H9 (cell line): ENCODE measurements around the gene PTCHD1. TPM values are rescaled to one million over a fixed set of nuclear protein-coding genes. Genes with fewer than 3 reads are reported as not detected.

Experiments
- DNase-seq: peaks from one replicate; pipeline ENCODE4 v3.0.0-alpha.2; 2017
- H2AFZ ChIP-seq: one replicate; pipeline ENCODE4 v1.6.1; 2013; ENCODE audit warnings: mild to moderate bottlenecking, low read length, control low read depth, moderate library complexity
- H2AK5ac ChIP-seq: 2 replicates; pipeline ENCODE4 v1.6.1; 2013; ENCODE audit warnings: low read length, control low read depth, mixed read lengths; ENCODE audit not compliant: insufficient read length
- H2BK120ac ChIP-seq: one replicate; pipeline ENCODE4 v1.6.1; 2013; ENCODE audit warnings: low read depth, mild to moderate bottlenecking, low read length, control low read depth, inconsistent platforms; ENCODE audit not compliant: poor library complexity, severe bottlenecking
- H2BK12ac ChIP-seq: 2 replicates; pipeline ENCODE4 v1.6.1; 2013; ENCODE audit warnings: low read length, control low read depth, mixed read lengths, low read depth; ENCODE audit not compliant: insufficient read length
- H2BK15ac ChIP-seq: 2 replicates; pipeline ENCODE4 v1.6.1; 2013; ENCODE audit warnings: low read depth, low read length, control low read depth
- H2BK20ac ChIP-seq: one replicate; pipeline ENCODE4 v1.6.1; 2013; ENCODE audit warnings: low read depth, mild to moderate bottlenecking, low read length, control low read depth, inconsistent platforms; ENCODE audit not compliant: poor library complexity, severe bottlenecking
- H2BK5ac ChIP-seq: 2 replicates; pipeline ENCODE4 v1.6.1; 2013; ENCODE audit warnings: low read length, control low read depth, mixed read lengths; ENCODE audit not compliant: insufficient read length
- H3K14ac ChIP-seq: 2 replicates; pipeline ENCODE4 v1.6.1; 2013; ENCODE audit warnings: low read length, control low read depth; ENCODE audit not compliant: insufficient read depth
- H3K18ac ChIP-seq: 2 replicates; pipeline ENCODE4 v1.6.1; 2013; ENCODE audit warnings: low read depth, mild to moderate bottlenecking, mixed read lengths, low read length, control low read depth; ENCODE audit not compliant: insufficient read length
- H3K23ac ChIP-seq: 2 replicates; pipeline ENCODE4 v1.6.1; 2013; ENCODE audit warnings: low read length, control low read depth, mixed read lengths, low read depth; ENCODE audit not compliant: insufficient read length
- H3K23me2 ChIP-seq: 2 replicates; pipeline ENCODE4 v1.6.1; 2013; ENCODE audit warnings: low read depth, mild to moderate bottlenecking, mixed read lengths, low read length, control low read depth; ENCODE audit not compliant: insufficient read length, poor library complexity, severe bottlenecking
- H3K27ac ChIP-seq: 2 replicates; pipeline ENCODE4 v1.5.1; 2013; ENCODE audit warnings: low read length, control low read depth, mixed read lengths, low read depth; ENCODE audit not compliant: insufficient read length
- H3K27me3 ChIP-seq: 2 replicates; pipeline ENCODE4 v1.6.1; 2013; ENCODE audit warnings: low read length, control low read depth, inconsistent platforms; ENCODE audit not compliant: insufficient read depth
- H3K4ac ChIP-seq: 2 replicates; pipeline ENCODE4 v1.6.1; 2013; ENCODE audit warnings: low read depth, mild to moderate bottlenecking, control low read depth, inconsistent platforms, low read length, moderate library complexity
- H3K4me1 ChIP-seq: 2 replicates; pipeline ENCODE4 v1.6.1; 2013; ENCODE audit warnings: low read length, control low read depth, inconsistent platforms; ENCODE audit not compliant: insufficient read depth
- H3K4me2 ChIP-seq: 2 replicates; pipeline ENCODE4 v1.6.1; 2013; ENCODE audit warnings: low read length, control low read depth, mixed read lengths; ENCODE audit not compliant: insufficient read length, insufficient read depth
- H3K56ac ChIP-seq: 2 replicates; pipeline ENCODE4 v1.6.1; 2013; ENCODE audit warnings: low read depth, mild to moderate bottlenecking, mixed read lengths, low read length, control low read depth; ENCODE audit not compliant: insufficient read length
- H3K79me1 ChIP-seq: 2 replicates; pipeline ENCODE4 v1.6.1; 2013; ENCODE audit warnings: low read depth, mild to moderate bottlenecking, moderate library complexity, low read length, control low read depth, inconsistent platforms; ENCODE audit not compliant: insufficient read depth, poor library complexity, severe bottlenecking
- H3K79me2 ChIP-seq: 2 replicates; pipeline ENCODE4 v1.6.1; 2013; ENCODE audit warnings: low read length, control low read depth, inconsistent platforms; ENCODE audit not compliant: insufficient read depth
- H3K9ac ChIP-seq: 2 replicates; pipeline ENCODE4 v1.6.1; 2013; ENCODE audit warnings: low read length, control low read depth, mixed read lengths; ENCODE audit not compliant: insufficient read length; ENCODE audit errors: extremely low read depth
- H3K9me3 ChIP-seq: one replicate; pipeline ENCODE4 v1.6.1; 2013; ENCODE audit warnings: low read depth, low read length, inconsistent platforms; ENCODE audit not compliant: control insufficient read depth
- H3T11ph ChIP-seq: one replicate; pipeline ENCODE4 v1.6.1; 2013; ENCODE audit warnings: mild to moderate bottlenecking, low read length, control low read depth, inconsistent platforms
- H4K20me1 ChIP-seq: one replicate; pipeline ENCODE4 v1.6.1; 2013; ENCODE audit not compliant: control insufficient read depth, insufficient read length, insufficient read depth
- H4K5ac ChIP-seq: 2 replicates; pipeline ENCODE4 v1.6.1; 2013; ENCODE audit warnings: low read depth, mild to moderate bottlenecking, mixed read lengths, low read length, control low read depth; ENCODE audit not compliant: insufficient read length
- H4K8ac ChIP-seq: replicated peaks from 2 replicates; pipeline ENCODE4 v1.6.1; 2013; ENCODE audit warnings: low read length, control low read depth, mixed read lengths, low read depth; ENCODE audit not compliant: insufficient read length
- H4K91ac ChIP-seq: 2 replicates; pipeline ENCODE4 v1.6.1; 2013; ENCODE audit warnings: low read depth, mild to moderate bottlenecking, moderate library complexity, mixed read lengths, low read length, control low read depth; ENCODE audit not compliant: insufficient read length
- H3K27ac Mint-ChIP-seq, 3 experiments: 2 replicates in 2 of 3; 3 replicates in 1 of 3; pipeline ENCODE4 v1.8.0; 2020 to 2021; ENCODE audit warnings: mixed read lengths in 3 of 3, mild to moderate bottlenecking in 1 of 3, moderate library complexity in 1 of 3
- H3K27me3 Mint-ChIP-seq: 2 replicates; pipeline ENCODE4 v1.8.0; 2021; ENCODE audit warnings: low read depth, mild to moderate bottlenecking, moderate library complexity, mixed read lengths
- H3K36me3 Mint-ChIP-seq, 3 experiments: 2 replicates in 2 of 3; 3 replicates in 1 of 3; pipeline ENCODE4 v1.8.0; 2020 to 2021; ENCODE audit warnings: low read depth in 3 of 3, mixed read lengths in 3 of 3; ENCODE audit not compliant: insufficient read depth in 1 of 3
- H3K4me1 Mint-ChIP-seq, 2 experiments: 2 replicates each; pipeline ENCODE4 v1.8.0; 2020; ENCODE audit warnings: mixed read lengths in 2 of 2
- H3K4me3 Mint-ChIP-seq, 2 experiments: 2 replicates in 1 of 2; 3 replicates in 1 of 2; pipeline ENCODE4 v1.8.0; 2020 to 2021; ENCODE audit warnings: mild to moderate bottlenecking in 2 of 2, mixed read lengths in 2 of 2, moderate library complexity in 1 of 2
- H3K9me3 Mint-ChIP-seq, 2 experiments: 2 replicates in 1 of 2; 3 replicates in 1 of 2; pipeline ENCODE4 v1.8.0; 2020; ENCODE audit warnings: mild to moderate bottlenecking in 2 of 2, mixed read lengths in 2 of 2, moderate library complexity in 1 of 2
- WGBS: extraction: QIAGEN DNeasy Blood & Tissue Kit; methylation state at CpG from one replicate; pipeline ENCODE4 v1.1.7; 2013; ENCODE audit warnings: missing lambda C conversion rate, low lambda C conversion rate, mixed read lengths; ENCODE audit not compliant: insufficient read length; ENCODE audit errors: extremely low coverage; 5-methylcytosine and 5-hydroxymethylcytosine counted together
- total RNA-seq: library from RNA; stranded (reverse); gene quantifications from 2 replicates; pipeline ENCODE4 v1.2.1, GENCODE V29; 2021
- TF ChIP-seq, protein P1 (sequence below): fragments of 200-600 bp; sonication (generic); conservative IDR thresholded peaks from 3 replicates; pipeline ENCODE4 v1.8.0; 2021; ENCODE audit warnings: antibody characterized with exemption, mild to moderate bottlenecking

Gene PTCHD1
- total RNA-seq, 1 experiment from 2014 or later = 1.4 TPM

DNA sequence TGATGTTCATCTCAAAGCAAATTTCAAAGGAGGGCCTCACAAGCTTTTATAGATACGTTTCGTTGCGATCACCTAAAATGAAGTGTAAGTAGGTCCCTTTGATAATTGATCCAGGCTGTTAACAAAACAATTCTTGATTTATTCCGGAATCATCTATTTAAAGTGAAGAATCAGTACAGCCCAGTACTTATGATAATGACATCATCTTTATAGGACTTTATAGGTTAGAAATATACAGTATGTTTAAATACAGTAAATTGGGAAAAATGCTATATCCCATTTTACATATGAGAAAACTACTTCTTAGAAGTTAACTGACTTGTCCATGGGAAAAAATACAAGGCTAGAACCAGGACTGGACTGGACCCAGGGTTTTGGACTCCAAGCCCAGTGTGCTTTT is 3.7 kb downstream of the PTCHD1 start:
- H3K23me2 ChIP-seq = peaks cover 21% of the 10 kb centered on the region
- H4K8ac ChIP-seq = no peak overlapping the region
- H3K14ac ChIP-seq = no peak overlapping the region
- no peak overlapping the region for H2BK5ac ChIP-seq
- no peak overlapping the region for H2BK120ac ChIP-seq
- H3K4me3 Mint-ChIP-seq = no peak overlapping the region
- H3K27ac Mint-ChIP-seq = no peak overlapping the region
- peaks cover 40% of the 10 kb centered on the region for H3K27me3 Mint-ChIP-seq
- no peaks in the 10 kb centered on the region for H3K79me1 ChIP-seq
- no peaks in the 10 kb centered on the region for H4K20me1 ChIP-seq
- no peak for DNase-seq
- H3K18ac ChIP-seq = no peak overlapping the region
- no peak overlapping the region for H2BK20ac ChIP-seq
- TF ChIP-seq, protein P1, sequence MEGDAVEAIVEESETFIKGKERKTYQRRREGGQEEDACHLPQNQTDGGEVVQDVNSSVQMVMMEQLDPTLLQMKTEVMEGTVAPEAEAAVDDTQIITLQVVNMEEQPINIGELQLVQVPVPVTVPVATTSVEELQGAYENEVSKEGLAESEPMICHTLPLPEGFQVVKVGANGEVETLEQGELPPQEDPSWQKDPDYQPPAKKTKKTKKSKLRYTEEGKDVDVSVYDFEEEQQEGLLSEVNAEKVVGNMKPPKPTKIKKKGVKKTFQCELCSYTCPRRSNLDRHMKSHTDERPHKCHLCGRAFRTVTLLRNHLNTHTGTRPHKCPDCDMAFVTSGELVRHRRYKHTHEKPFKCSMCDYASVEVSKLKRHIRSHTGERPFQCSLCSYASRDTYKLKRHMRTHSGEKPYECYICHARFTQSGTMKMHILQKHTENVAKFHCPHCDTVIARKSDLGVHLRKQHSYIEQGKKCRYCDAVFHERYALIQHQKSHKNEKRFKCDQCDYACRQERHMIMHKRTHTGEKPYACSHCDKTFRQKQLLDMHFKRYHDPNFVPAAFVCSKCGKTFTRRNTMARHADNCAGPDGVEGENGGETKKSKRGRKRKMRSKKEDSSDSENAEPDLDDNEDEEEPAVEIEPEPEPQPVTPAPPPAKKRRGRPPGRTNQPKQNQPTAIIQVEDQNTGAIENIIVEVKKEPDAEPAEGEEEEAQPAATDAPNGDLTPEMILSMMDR = no peak
- H4K91ac ChIP-seq = no peak overlapping the region
- H3K9ac ChIP-seq = no peak overlapping the region
- H3K4me2 ChIP-seq = no peak overlapping the region
- no peaks in the 10 kb centered on the region for H3K9me3 ChIP-seq
- H3K4me1 ChIP-seq = no peaks in the 10 kb centered on the region; the same call in 1 of the 2 replicates
- peaks cover 7% of the 10 kb centered on the region; the same call in 1 of the 2 replicates for H3K27me3 ChIP-seq
- no peaks in the 10 kb centered on the region for H3K79me2 ChIP-seq
- no peaks in the 10 kb centered on the region for H3K36me3 Mint-ChIP-seq
- peaks cover 0 to 2% of the 10 kb centered on the region in 2 experiments; a peak in 2 of 5 replicates for H3K9me3 Mint-ChIP-seq
- no peak overlapping the region for H3K27ac ChIP-seq
- H3K4me1 Mint-ChIP-seq = peaks cover 41% of the 10 kb centered on the region in 2 experiments
- no peak overlapping the region for H2AK5ac ChIP-seq
- no peak overlapping the region for H3K23ac ChIP-seq
- no peak overlapping the region for H4K5ac ChIP-seq
- no peak overlapping the region for H2AFZ ChIP-seq
- H2BK12ac ChIP-seq = no peak overlapping the region
- H3T11ph ChIP-seq = no peak overlapping the region
- H2BK15ac ChIP-seq = no peak overlapping the region
- no peak overlapping the region for H3K4ac ChIP-seq
- no peak overlapping the region for H3K56ac ChIP-seq
- no CpG with 5 or more reads among the region's 4 CpGs for WGBS
